GM12878 (cell line): ENCODE measurements around the gene GOLGA7B. TPM values are rescaled to one million over a fixed set of nuclear protein-coding genes. Genes with fewer than 3 reads are reported as not detected.

Source experiments
- ATAC-seq: fragments of 200-7000 bp; cut with Tn5 transposase; 3 replicates; pipeline ENCODE4 v1.9.1; 2020; ENCODE audit warnings: mild to moderate bottlenecking, moderate library complexity
- BruUV-seq: library from RNA; stranded (reverse); fragments of 400-500 nt; replicated peaks from 2 replicates; lab custom pipeline; 2021; lab: Mats Ljungman, UMichigan
- CTCF ChIA-PET: fragments of 300-600 bp; sonication (Branson Sonifier 250); formaldehyde crosslinking; extraction: SDS; loops from one replicate; lab custom pipeline; 2021; ENCODE audit warnings: inconsistent platforms; lab: Yijun Ruan, JAX
- POLR2A ChIA-PET: fragments of 350-600 bp; formaldehyde crosslinking; extraction: SDS; loops from one replicate; lab custom pipeline; 2021; ENCODE audit warnings: inconsistent platforms; lab: Charles Lee
- RAD21 ChIA-PET: fragments of 300-600 bp; sonication (Branson Sonifier 250); formaldehyde crosslinking; loops from one replicate; lab custom pipeline; 2023; ENCODE audit warnings: antibody characterized with exemption; ENCODE audit not compliant: unreplicated experiment; lab: Charles Lee
- SMC1A ChIA-PET: fragments of 300-600 bp; sonication (Branson Sonifier 250); formaldehyde crosslinking; loops from one replicate; lab custom pipeline; 2023; ENCODE audit not compliant: unreplicated experiment, uncharacterized antibody; lab: Charles Lee
- DNase-seq: peaks from one replicate; pipeline ENCODE4 v3.0.0-alpha.2; 2011; ENCODE audit warnings: low read depth, low spot score
- FAIRE-seq: peaks from 3 replicates; lab custom pipeline; 2011; peaks lifted over from hg19 to GRCh38; lab: Jason Lieb, UNC
- H2AFZ ChIP-seq: 2 replicates; pipeline ENCODE4 v1.6.0; 2011; ENCODE audit warnings: low read depth, low read length, control low read depth; ENCODE audit not compliant: control insufficient read depth
- H3K27ac ChIP-seq: 2 replicates; pipeline ENCODE4 v1.5.1; 2011; ENCODE audit warnings: control low read depth; ENCODE audit not compliant: control insufficient read depth, insufficient read depth
- H3K27me3 ChIP-seq, 2 experiments: replicated peaks in 1 of 2; 2 replicates each; pipeline versions ENCODE4 v1.6.0 to v1.6.1; 2011; ENCODE audit warnings: low read length in 1 of 2; ENCODE audit not compliant: control insufficient read depth in 2 of 2, insufficient read depth in 2 of 2
- H3K36me3 ChIP-seq, 2 experiments: 2 replicates each; pipeline ENCODE4 v1.5.1; 2011; ENCODE audit warnings: low read length in 1 of 2; ENCODE audit not compliant: control insufficient read depth in 2 of 2, insufficient read depth in 2 of 2
- H3K4me1 ChIP-seq: 2 replicates; pipeline ENCODE4 v1.6.1; 2011; ENCODE audit warnings: mild to moderate bottlenecking, low read length, moderate library complexity, mixed read lengths; ENCODE audit not compliant: control insufficient read depth, insufficient read depth
- H3K4me2 ChIP-seq: 2 replicates; pipeline ENCODE4 v1.6.0; 2011; ENCODE audit warnings: control low read depth; ENCODE audit not compliant: control insufficient read depth, insufficient read depth
- H3K4me3 ChIP-seq: fragments of 200-600 bp; sonication (generic); 2 replicates; pipeline ENCODE4 v1.5.1; 2016
- H3K79me2 ChIP-seq: 2 replicates; pipeline ENCODE4 v1.6.0; 2011; ENCODE audit warnings: low read length; ENCODE audit not compliant: control insufficient read depth, insufficient read depth
- H3K9ac ChIP-seq: 2 replicates; pipeline ENCODE4 v1.8.0; 2011; ENCODE audit warnings: low read length, control low read depth, mixed read lengths; ENCODE audit not compliant: control insufficient read depth, insufficient read depth
- H3K9me3 ChIP-seq: replicated peaks from 3 replicates; pipeline ENCODE4 v1.5.1; 2011; ENCODE audit warnings: mild to moderate bottlenecking, low read length; ENCODE audit not compliant: control insufficient read depth, insufficient read depth
- H4K20me1 ChIP-seq: 2 replicates; pipeline ENCODE4 v1.6.0; 2011; ENCODE audit not compliant: control insufficient read depth, insufficient read depth
- PRDM15 ChIP-seq: fragments of 450-650 bp; formaldehyde crosslinking; IDR thresholded peaks from 2 replicates; pipeline ENCODE4 v1.4.0; 2020; ENCODE audit warnings: mild to moderate bottlenecking, moderate library complexity
- TBL1XR1 ChIP-seq: IDR thresholded peaks from 2 replicates; pipeline ENCODE4 v1.6.1; 2012; ENCODE audit warnings: low read depth, low read length, improper control_type of control experiment
- WGBS: methylation state at CpG from one replicate; pipeline ENCODE4 v1.1.6; 2016; ENCODE audit warnings: low lambda C conversion rate; ENCODE audit not compliant: insufficient replicate concordance, insufficient coverage; ENCODE audit errors: missing lambda C conversion rate; 5-methylcytosine and 5-hydroxymethylcytosine counted together
- in situ Hi-C: fragments of 300-500 bp; cut with MboI; formaldehyde crosslinking; loops from 9 replicates; pipeline ENCODE4 v1.14.3; 2018; ENCODE audit warnings: mixed read lengths
- intact Hi-C: fragments of 100-400 bp; cut with micrococcal nuclease; formaldehyde crosslinking; loops from one replicate; pipeline ENCODE4 v1.14.2; 2022; ENCODE audit not compliant: unreplicated experiment
- polyA plus RNA-seq, 11 experiments: library from polyadenylated mRNA; depleted of rRNA in 4 of 11; unstranded in 6 of 11; stranded (reverse) in 5 of 11; fragments of >200 nt; fragmentation: Nextera tagmentation in 4 of 11; fragmentation: Illumina TruSeq in 1 of 11; extraction: Ambion mirVana in 4 of 11; extraction: Trizol in 1 of 11; gene quantifications; 1 replicate in 1 of 11; 2 replicates in 10 of 11; pipeline versions ENCODE4 v1.2.1 to v1.2.3, GENCODE V29; 2011 to 2016; ENCODE audit warnings: inconsistent platforms in 2 of 11, missing spikeins in 2 of 11, low read depth in 1 of 11
- total RNA-seq, 4 experiments: library from RNA; depleted of rRNA in 3 of 4; stranded (reverse); fragments of >200 nt in 3 of 4; fragmentation: Illumina TruSeq in 1 of 4; extraction: Trizol in 1 of 4; gene quantifications; 2 replicates each; pipeline versions ENCODE4 v1.2.1 to v1.2.3, GENCODE V29; 2013 to 2021
- TF ChIP-seq, protein P1 (sequence below): IDR thresholded peaks from 2 replicates; pipeline ENCODE4 v1.6.1; 2012; ENCODE audit warnings: low read depth, low read length, improper control_type of control experiment
- TF ChIP-seq, protein P2 (sequence below): IDR thresholded peaks from 2 replicates; pipeline ENCODE4 v1.6.1; 2011; ENCODE audit warnings: low read depth, low read length, improper control_type of control experiment, borderline replicate concordance

Gene GOLGA7B
- total and polyA plus RNA-seq, 10 of the 15 experiments (the other 5 are each of a cell fraction or from before 2014, with no cell fraction given) = 0.01 to 0.02 (median 0.01) TPM; not detected in 7

DNA sequence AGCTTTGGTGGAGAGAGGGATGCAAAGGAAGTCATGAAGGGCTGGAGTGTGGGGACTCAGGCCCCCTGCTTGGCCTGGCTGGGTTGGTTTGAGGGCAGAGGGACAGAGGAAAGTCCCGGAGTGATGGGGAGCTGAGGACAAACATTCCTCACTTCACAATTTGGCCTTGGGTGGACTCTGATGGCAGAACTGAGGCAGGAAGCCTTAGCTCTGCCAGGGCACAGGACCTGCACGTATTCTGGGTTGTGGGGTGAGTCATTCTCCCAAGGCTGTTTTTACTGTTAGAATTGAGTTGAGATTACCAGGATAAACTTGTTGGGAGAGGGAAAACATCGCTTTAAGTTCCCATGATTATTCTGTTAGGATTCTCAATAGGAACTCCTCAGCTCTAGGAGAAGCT lies 2.6 kb downstream of the GOLGA7B start:
- Histone ChIP-seq H3K27ac (no peak overlapping the region), H2AFZ (no peak overlapping the region)
- RAD21 ChIA-PET = no interaction called here
- TF ChIP-seq, protein P1, sequence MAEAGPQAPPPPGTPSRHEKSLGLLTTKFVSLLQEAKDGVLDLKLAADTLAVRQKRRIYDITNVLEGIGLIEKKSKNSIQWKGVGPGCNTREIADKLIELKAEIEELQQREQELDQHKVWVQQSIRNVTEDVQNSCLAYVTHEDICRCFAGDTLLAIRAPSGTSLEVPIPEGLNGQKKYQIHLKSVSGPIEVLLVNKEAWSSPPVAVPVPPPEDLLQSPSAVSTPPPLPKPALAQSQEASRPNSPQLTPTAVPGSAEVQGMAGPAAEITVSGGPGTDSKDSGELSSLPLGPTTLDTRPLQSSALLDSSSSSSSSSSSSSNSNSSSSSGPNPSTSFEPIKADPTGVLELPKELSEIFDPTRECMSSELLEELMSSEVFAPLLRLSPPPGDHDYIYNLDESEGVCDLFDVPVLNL = no peak
- TF ChIP-seq TBL1XR1 (no peak), PRDM15 (CRISPR knock-in tag) (no peak)
- TF ChIP-seq, protein P2, sequence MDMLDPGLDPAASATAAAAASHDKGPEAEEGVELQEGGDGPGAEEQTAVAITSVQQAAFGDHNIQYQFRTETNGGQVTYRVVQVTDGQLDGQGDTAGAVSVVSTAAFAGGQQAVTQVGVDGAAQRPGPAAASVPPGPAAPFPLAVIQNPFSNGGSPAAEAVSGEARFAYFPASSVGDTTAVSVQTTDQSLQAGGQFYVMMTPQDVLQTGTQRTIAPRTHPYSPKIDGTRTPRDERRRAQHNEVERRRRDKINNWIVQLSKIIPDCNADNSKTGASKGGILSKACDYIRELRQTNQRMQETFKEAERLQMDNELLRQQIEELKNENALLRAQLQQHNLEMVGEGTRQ = no peak
- TF ChIP-seq, all 136 proteins: peak for 0
- Histone ChIP-seq H3K9ac (no peak overlapping the region), H3K27me3 (peaks cover 1 to 9% of the 10 kb centered on the region in 2 experiments; a peak in 3 of 4 replicates), H3K36me3 (no peaks in the 10 kb centered on the region), H3K4me3 (no peak overlapping the region), H3K4me2 (no peak overlapping the region), H3K79me2 (no peaks in the 10 kb centered on the region), H3K4me1 (no peaks in the 10 kb centered on the region), H3K9me3 (no peaks in the 10 kb centered on the region), H4K20me1 (no peaks in the 10 kb centered on the region)
- ATAC-seq (no peak), FAIRE-seq (no peak), DNase-seq (no peak)
- CTCF ChIA-PET = interaction anchor here (1.5 kb wide), 1 partner anchor 16 kb away, joined by 3 read pairs; no protein-coding TSS in a partner anchor
- SMC1A ChIA-PET = no interaction called here
- POLR2A ChIA-PET = no interaction called here
- no TSS peak for BruUV-seq
- 0% methylated on average over 3 of the region's 3 CpGs for WGBS
- intact Hi-C loops = no loop called here
- in situ Hi-C loops = no loop called here
